K562 (cell line): ENCODE measurements around the gene NTN4. TPM values are rescaled to one million over a fixed set of nuclear protein-coding genes. Genes with fewer than 3 reads are reported as not detected.

Experiments used
- ATAC-seq: fragments of 200-7000 bp; cut with Tn5 transposase; 3 replicates; pipeline ENCODE4 v1.9.1; 2020; ENCODE audit warnings: moderate library complexity
- BruUV-seq: library from RNA; stranded (reverse); fragments of 400-500 nt; replicated peaks from 2 replicates; lab custom pipeline; 2021; lab: Mats Ljungman, UMichigan
- CTCF ChIA-PET: fragments of 300-600 bp; formaldehyde crosslinking; extraction: SDS; loops from one replicate; lab custom pipeline; 2021; ENCODE audit warnings: low intra/inter-chr PET ratio; lab: Yijun Ruan, JAX
- POLR2A ChIA-PET: fragments of 300-600, 350-650 bp; sonication (Branson Sonifier 250); formaldehyde crosslinking; extraction: SDS; loops from one replicate; lab custom pipeline; 2021; ENCODE audit warnings: antibody characterized with exemption, inconsistent platforms; lab: Yijun Ruan, JAX
- DNase-seq, 4 experiments: peaks; one replicate each; pipeline versions ENCODE4 v3.0.0 to v3.0.0-alpha.2; 2011 to 2018; ENCODE audit warnings: low spot score in 3 of 4, mixed read lengths in 3 of 4; ENCODE audit errors: extremely low read depth in 1 of 4
- FAIRE-seq: peaks from 2 replicates; lab custom pipeline; 2011; peaks lifted over from hg19 to GRCh38; lab: Jason Lieb, UNC
- H2AFZ ChIP-seq: 2 replicates; pipeline ENCODE4 v1.6.0; 2011; ENCODE audit warnings: low read depth, low read length, control low read depth, inconsistent platforms
- H3K27ac ChIP-seq: fragments of 200-600 bp; 3 replicates; pipeline ENCODE4 v1.8.0; 2011; ENCODE audit warnings: low read depth, mild to moderate bottlenecking, control low read depth, inconsistent platforms, low read length, moderate library complexity, mixed read lengths; ENCODE audit errors: extremely low read depth
- H3K27me3 ChIP-seq, 2 experiments: fragments of 300-600 bp in 1 of 2; 2 replicates in 1 of 2; 3 replicates in 1 of 2; pipeline versions ENCODE4 v1.6.0 to v1.8.0; 2011; ENCODE audit warnings: inconsistent platforms in 2 of 2, low read length in 2 of 2, mild to moderate bottlenecking in 1 of 2, mixed read lengths in 1 of 2, moderate library complexity in 1 of 2; ENCODE audit not compliant: control insufficient read depth in 2 of 2, insufficient read depth in 2 of 2
- H3K36me3 ChIP-seq: fragments of 300-600 bp; 3 replicates; pipeline ENCODE4 v1.8.0; 2011; ENCODE audit warnings: mild to moderate bottlenecking, low read length, inconsistent platforms; ENCODE audit not compliant: control insufficient read depth, insufficient read depth
- H3K4me1 ChIP-seq, 2 experiments: fragments of 200-600 bp in 1 of 2; replicated peaks in 1 of 2; 2 replicates in 1 of 2; 3 replicates in 1 of 2; pipeline versions ENCODE4 v1.5.1 to v1.8.0; 2011; ENCODE audit warnings: inconsistent platforms in 2 of 2, low read length in 2 of 2, mild to moderate bottlenecking in 1 of 2, mixed read lengths in 1 of 2, moderate library complexity in 1 of 2; ENCODE audit not compliant: control insufficient read depth in 2 of 2, insufficient read depth in 2 of 2
- H3K4me2 ChIP-seq: 2 replicates; pipeline ENCODE4 v1.6.1; 2011; ENCODE audit warnings: low read length, control low read depth, inconsistent platforms, mixed read lengths; ENCODE audit not compliant: insufficient read depth
- H3K4me3 ChIP-seq: fragments of 200-600 bp; sonication (generic), shearing (Covaris generic); 2 replicates; pipeline ENCODE4 v1.5.1; 2016; ENCODE audit warnings: control low read depth, inconsistent platforms
- H3K79me2 ChIP-seq: fragments of 200-600 bp; 3 replicates; pipeline ENCODE4 v1.8.0; 2011; ENCODE audit warnings: low read length, inconsistent platforms; ENCODE audit not compliant: control insufficient read depth, insufficient read depth
- H3K9ac ChIP-seq, 2 experiments: 2 replicates each; pipeline versions ENCODE4 v1.6.0 to v1.6.1; 2011; ENCODE audit warnings: low read depth in 2 of 2, low read length in 2 of 2, control low read depth in 1 of 2, inconsistent platforms in 1 of 2, mild to moderate bottlenecking in 1 of 2, mixed read lengths in 1 of 2; ENCODE audit not compliant: insufficient read depth in 1 of 2
- H3K9me1 ChIP-seq: one replicate; pipeline ENCODE4 v1.6.0; 2011; ENCODE audit warnings: inconsistent platforms, mild to moderate bottlenecking, low read length, moderate library complexity; ENCODE audit not compliant: control insufficient read depth, insufficient read depth
- H3K9me3 ChIP-seq: replicated peaks from 2 replicates; pipeline ENCODE4 v1.5.1; 2011; ENCODE audit warnings: low read depth, low read length, inconsistent platforms; ENCODE audit not compliant: control insufficient read depth, insufficient read depth
- H4K20me1 ChIP-seq: replicated peaks from 2 replicates; pipeline ENCODE4 v1.6.1; 2011; ENCODE audit warnings: low read length, inconsistent platforms, mixed read lengths; ENCODE audit not compliant: control insufficient read depth, insufficient read depth
- ADNP ChIP-seq: fragments of 200-800 bp; sonication (Bioruptor generic); IDR thresholded peaks from 2 replicates; pipeline ENCODE4 v1.6.1; 2016; ENCODE audit warnings: missing genetic modification characterization, missing compliant biosample characterization
- ARID1B ChIP-seq: fragments of 450-650 bp; IDR thresholded peaks from 2 replicates; pipeline ENCODE4 v1.6.1; 2016; ENCODE audit warnings: antibody characterized with exemption, mild to moderate bottlenecking, inconsistent platforms
- CREBBP ChIP-seq: IDR thresholded peaks from one replicate; pipeline ENCODE4 v1.6.1; 2012; ENCODE audit warnings: low read depth, mild to moderate bottlenecking, control low read depth, inconsistent platforms, low read length
- ETV1 ChIP-seq: fragments of 450-650 bp; conservative IDR thresholded peaks from 2 replicates; pipeline ENCODE4 v1.6.1; 2016; ENCODE audit warnings: missing genetic modification characterization, control low read depth, low read depth, missing compliant biosample characterization
- MCM2 ChIP-seq: fragments of 450-650 bp; IDR thresholded peaks from 2 replicates; pipeline ENCODE4 v1.6.1; 2017; ENCODE audit warnings: low read depth, mild to moderate bottlenecking
- NCOA6 ChIP-seq: fragments of 450-650 bp; IDR thresholded peaks from 2 replicates; pipeline ENCODE4 v1.6.1; 2017; ENCODE audit warnings: mild to moderate bottlenecking
- NFE2L1 ChIP-seq: fragments of 450-650 bp; IDR thresholded peaks from 2 replicates; pipeline ENCODE4 v1.6.1; 2016; ENCODE audit warnings: missing genetic modification characterization, low read depth, mild to moderate bottlenecking, missing compliant biosample characterization, moderate library complexity, borderline replicate concordance
- SMARCE1 ChIP-seq: fragments of 450-650 bp; IDR thresholded peaks from 2 replicates; pipeline ENCODE4 v1.7.1; 2016; ENCODE audit warnings: mild to moderate bottlenecking
- SNIP1 ChIP-seq: fragments of 450-650 bp; IDR thresholded peaks from 2 replicates; pipeline ENCODE4 v1.7.1; 2017; ENCODE audit warnings: low read depth, mild to moderate bottlenecking
- TAF9B ChIP-seq: fragments of 450-650 bp; IDR thresholded peaks from 2 replicates; pipeline ENCODE4 v1.6.1; 2018; ENCODE audit warnings: mild to moderate bottlenecking; ENCODE audit not compliant: partially characterized antibody
- ZFX ChIP-seq: sonication (generic); formaldehyde crosslinking; IDR thresholded peaks from 2 replicates; pipeline ENCODE4 v1.8.0; 2022; ENCODE audit warnings: mild to moderate bottlenecking, missing genetic modification reagents, moderate library complexity
- WGBS: fragments of 100-300 bp; shearing (Covaris generic); methylation state at CpG from one replicate; pipeline ENCODE4 v1.1.6; 2016; ENCODE audit warnings: low coverage, mixed read lengths; ENCODE audit not compliant: insufficient coverage; ENCODE audit errors: missing lambda C conversion rate; 5-methylcytosine and 5-hydroxymethylcytosine counted together
- in situ Hi-C: fragments of 300-500 bp; cut with MboI; formaldehyde crosslinking; loops from 4 replicates; pipeline ENCODE4 v1.15.0; 2018; ENCODE audit warnings: inconsistent platforms, mixed read lengths
- intact Hi-C: fragments of 100-400 bp; cut with micrococcal nuclease; formaldehyde crosslinking; loops from 2 replicates; pipeline ENCODE4 v1.14.2; 2022
- polyA plus RNA-seq, 8 experiments: library from polyadenylated mRNA; depleted of rRNA in 4 of 8; stranded (reverse) in 5 of 8; unstranded in 3 of 8; fragments of >200 nt; fragmentation: Nextera tagmentation in 2 of 8; fragmentation: Illumina TruSeq in 1 of 8; extraction: Ambion mirVana in 2 of 8; extraction: Trizol in 1 of 8; gene quantifications; 2 replicates each; pipeline versions ENCODE4 v1.2.1 to v1.2.3, GENCODE V29; 2011 to 2014; ENCODE audit warnings: inconsistent platforms in 1 of 8, missing spikeins in 1 of 8
- total RNA-seq, 7 experiments: library from RNA; depleted of rRNA in 6 of 7; stranded (reverse); fragments of >200 nt in 6 of 7; fragmentation: Illumina TruSeq in 2 of 7; extraction: Trizol in 2 of 7; gene quantifications; 2 replicates each; pipeline versions ENCODE4 v1.2.1 to v1.2.3, GENCODE V29; 2011 to 2021; ENCODE audit warnings: low replicate concordance in 1 of 7

The NTN4 gene
- total and polyA plus RNA-seq, 9 of the 15 experiments (the other 6 are each of a cell fraction or from before 2014, with no cell fraction given) = 0.13 TPM; not detected in 8

GRCh38 chr12:95830335-95831089, 39.9 kb upstream of the NTN4 start:
- H2AFZ ChIP-seq = no peak overlapping the region
- H3K9me3 ChIP-seq = no peaks in the 10 kb centered on the region
- H3K4me2 ChIP-seq = no peak overlapping the region
- no TSS peak for BruUV-seq
- H3K9ac ChIP-seq = no peak overlapping the region
- no peaks in the 10 kb centered on the region for H4K20me1 ChIP-seq
- 0% methylated on average over 2 of the region's 2 CpGs for WGBS
- H3K36me3 ChIP-seq = no peaks in the 10 kb centered on the region
- TF ChIP-seq ETV1 (no peak), ARID1B (no peak), NFE2L1 (no peak), CREBBP (no peak)
- TF ChIP-seq, all 486 proteins: peak for 0
- in situ Hi-C loops = no loop called here
- Histone ChIP-seq H3K4me1 (no peaks in the 10 kb centered on the region), H3K27ac (no peak overlapping the region), H3K4me3 (no peak overlapping the region), H3K27me3 (no peaks in the 10 kb centered on the region), H3K9me1 (no peaks in the 10 kb centered on the region), H3K79me2 (no peaks in the 10 kb centered on the region)
- CTCF ChIA-PET = no interaction called here
- FAIRE-seq = no peak
- no peak for ATAC-seq
- intact Hi-C loops = no loop called here
- POLR2A ChIA-PET = no interaction called here
- no peak for DNase-seq

DNA sequence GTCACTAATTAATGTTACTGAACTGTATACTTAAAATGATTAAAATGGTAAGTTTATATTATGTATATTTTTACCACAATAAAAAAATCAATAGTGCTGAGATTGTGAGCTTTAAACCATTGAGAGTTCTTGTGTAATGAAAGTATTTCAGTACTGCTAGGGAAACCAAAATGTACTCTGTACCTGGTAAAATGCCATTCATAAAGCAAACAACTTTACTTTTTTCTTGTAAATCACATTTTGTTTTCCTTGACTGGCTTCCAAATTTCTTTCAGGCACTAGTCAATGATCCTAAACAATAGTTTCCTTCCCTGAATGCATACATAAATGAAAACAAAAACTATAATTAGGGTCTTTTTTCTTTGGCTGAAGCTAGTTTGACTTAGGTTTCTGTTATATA, 38.8 kb upstream of the NTN4 start:
- Histone ChIP-seq H4K20me1 (no peaks in the 10 kb centered on the region), H3K9me3 (no peaks in the 10 kb centered on the region)
- no peak for FAIRE-seq
- TF ChIP-seq ADNP (tag) (no peak), ZFX (CRISPR knock-in tag) (no peak), TAF9B (no peak), SNIP1 (no peak), NCOA6 (no peak), SMARCE1 (no peak), MCM2 (no peak)
- TF ChIP-seq, all 486 proteins: peak for 0
- ATAC-seq (no peak), DNase-seq (no peak)
- H3K27ac ChIP-seq = no peak overlapping the region
- intact Hi-C loops = no loop called here
- ChIA-PET CTCF (no interaction called here), POLR2A (no interaction called here)
- H3K36me3 ChIP-seq = no peaks in the 10 kb centered on the region
- no peaks in the 10 kb centered on the region for H3K27me3 ChIP-seq
- H3K79me2 ChIP-seq = no peaks in the 10 kb centered on the region
- H3K4me3 ChIP-seq = no peak overlapping the region
- no TSS peak for BruUV-seq
- no peak overlapping the region for H3K4me2 ChIP-seq
- H2AFZ ChIP-seq = no peak overlapping the region
- in situ Hi-C loops = no loop called here
- H3K9me1 ChIP-seq = no peaks in the 10 kb centered on the region
- H3K4me1 ChIP-seq = no peaks in the 10 kb centered on the region
- H3K9ac ChIP-seq = no peak overlapping the region
